ENCODE data around the gene SEPTIN8. TPM values are rescaled to one million over a fixed set of nuclear protein-coding genes. Genes with fewer than 3 reads are reported as not detected.
"Not testable (repeated sequence)": the region's sequence is repeated elsewhere in the genome, so short reads cannot be mapped to it uniquely, and the experiment has no call there.

SEPTIN8 gene
- total RNA-seq, 2 donors from 2014 or later = 8.0 to 8.8 TPM

DNA sequence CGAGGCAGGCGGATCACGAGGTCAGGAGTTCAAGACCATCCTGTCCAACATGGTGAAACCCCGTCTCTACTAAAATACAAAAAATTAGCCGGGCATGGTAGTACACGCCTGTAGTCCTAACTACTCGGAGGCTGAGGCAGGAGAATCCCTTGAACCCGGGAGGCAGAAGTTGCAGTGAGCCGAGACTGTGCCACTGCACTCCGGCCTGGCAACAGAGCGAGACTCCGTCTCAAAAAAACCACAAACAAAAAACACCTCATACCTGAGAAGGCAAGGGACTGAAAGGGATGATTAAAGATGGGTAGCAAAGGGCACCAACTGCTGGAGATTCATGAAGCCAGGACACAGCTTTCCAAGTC, 29.7 kb upstream of the SEPTIN8 start:
- DNase-seq; H3K4me3 Mint-ChIP-seq; H3K27ac Mint-ChIP-seq; H3K4me1 Mint-ChIP-seq; ATAC-seq; H3K9me3 ChIP-seq (ENCODE audit: control insufficient read depth, low read length, poor library complexity, severe bottlenecking): not testable (repeated sequence)
- Mint-ChIP-seq H3K36me3 (ENCODE audit: low read depth) (peaks cover 10% of the 10 kb centered on the region), H3K27me3 (peaks cover 81% of the 10 kb centered on the region)

DNA sequence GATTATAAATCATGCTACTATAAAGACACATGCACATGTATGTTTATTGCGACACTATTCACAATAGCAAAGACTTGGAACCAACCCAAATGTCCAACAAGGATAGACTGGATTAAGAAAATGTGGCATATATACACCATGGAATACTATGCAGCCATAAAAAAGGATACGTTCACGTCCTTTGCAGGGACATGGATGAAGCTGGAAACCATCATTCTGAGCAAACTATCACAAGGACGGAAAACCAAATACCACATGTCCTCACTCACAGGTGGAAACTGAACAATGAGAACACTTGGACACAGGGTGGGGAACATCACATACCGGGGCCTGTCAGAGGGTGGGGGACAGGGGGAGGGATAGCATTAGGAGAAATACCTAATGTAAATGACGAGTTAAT, 28.8 kb upstream of the SEPTIN8 start:
- H3K4me3 Mint-ChIP-seq; H3K27ac Mint-ChIP-seq; DNase-seq; H3K9me3 ChIP-seq (ENCODE audit: control insufficient read depth, low read length, poor library complexity, severe bottlenecking); ATAC-seq; H3K4me1 Mint-ChIP-seq: not testable (repeated sequence)
- H3K27me3 Mint-ChIP-seq = peaks cover 81% of the 10 kb centered on the region
- H3K36me3 Mint-ChIP-seq (ENCODE audit: low read depth) = peaks cover 10% of the 10 kb centered on the region

DNA sequence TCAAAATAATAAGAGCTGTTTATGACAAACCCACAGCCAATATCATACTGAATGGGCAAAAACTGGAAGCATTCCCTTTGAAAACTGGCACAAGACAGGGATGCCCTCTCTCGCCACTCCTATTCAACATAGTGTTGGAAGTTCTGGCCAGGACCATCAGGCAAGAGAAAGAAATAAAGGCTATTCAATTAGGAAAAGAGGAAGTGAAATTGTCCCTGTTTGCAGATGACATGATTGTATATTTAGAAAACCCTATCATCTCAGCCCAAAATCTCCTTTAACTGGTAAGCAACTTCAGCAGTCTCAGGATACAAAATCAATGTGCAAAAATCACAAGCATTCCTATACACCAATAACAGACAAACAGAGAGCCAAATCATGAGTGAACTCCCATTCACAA, 27.2 kb upstream of the SEPTIN8 start:
- not testable (repeated sequence) for DNase-seq; H3K4me3 Mint-ChIP-seq; H3K36me3 Mint-ChIP-seq (ENCODE audit: low read depth); H3K9me3 ChIP-seq (ENCODE audit: control insufficient read depth, low read length, poor library complexity, severe bottlenecking); ATAC-seq; H3K27ac Mint-ChIP-seq; H3K4me1 Mint-ChIP-seq
- peaks cover 81% of the 10 kb centered on the region for H3K27me3 Mint-ChIP-seq

DNA sequence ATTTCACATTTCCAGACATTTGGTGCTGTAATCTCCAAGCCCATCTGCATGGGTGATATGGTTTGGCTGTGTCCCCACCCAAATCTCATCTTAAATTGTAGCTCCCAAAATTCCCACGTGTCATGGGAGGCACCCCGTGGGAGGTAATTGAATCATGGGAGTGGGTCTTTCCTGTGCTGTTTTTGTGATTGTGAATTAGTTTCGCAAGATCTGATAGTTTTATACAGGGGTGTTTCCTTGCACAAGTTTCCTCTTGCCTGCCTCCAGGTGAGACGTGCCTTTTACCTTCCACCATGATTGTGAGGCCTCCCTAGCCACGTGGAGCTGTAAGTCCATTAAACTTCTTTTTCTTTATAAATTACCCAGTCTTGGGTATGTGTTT, 25.6 kb upstream of the SEPTIN8 start:
- not testable (repeated sequence) for ATAC-seq; H3K27ac Mint-ChIP-seq; H3K36me3 Mint-ChIP-seq (ENCODE audit: low read depth); H3K4me3 Mint-ChIP-seq; H3K4me1 Mint-ChIP-seq; DNase-seq; H3K9me3 ChIP-seq (ENCODE audit: control insufficient read depth, low read length, poor library complexity, severe bottlenecking)
- H3K27me3 Mint-ChIP-seq = peaks cover 82% of the 10 kb centered on the region

DNA sequence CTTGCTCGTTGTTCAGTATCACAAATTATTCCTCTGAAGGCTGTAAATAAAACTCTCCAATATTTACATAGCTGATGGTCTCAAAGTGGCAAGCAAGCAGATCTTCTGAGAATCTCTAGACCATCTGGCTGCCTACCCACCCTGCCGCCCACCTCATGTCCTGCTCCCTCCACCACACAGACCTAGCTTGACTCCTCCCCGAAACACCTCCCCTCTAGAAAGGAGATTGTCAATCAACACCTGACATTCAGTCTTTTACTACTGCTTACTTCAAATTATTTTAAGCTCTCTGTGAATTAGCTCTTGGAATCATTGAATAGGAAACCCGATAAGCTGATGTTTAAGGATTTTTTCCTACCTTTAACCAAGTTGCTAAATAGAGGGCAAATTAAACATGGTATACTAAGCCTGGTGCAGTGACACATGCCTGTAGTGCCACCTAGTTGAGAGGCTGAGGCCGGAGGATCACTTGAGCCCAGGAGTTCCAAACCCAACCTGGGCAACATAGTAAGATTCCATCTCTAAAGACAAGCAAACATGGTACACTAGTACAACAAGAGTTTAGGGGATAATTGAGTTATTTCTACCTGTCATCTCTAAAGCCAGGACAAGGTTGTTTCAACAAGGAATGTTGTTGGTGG, 25.1 kb upstream of the SEPTIN8 start:
- ATAC-seq (no peak), DNase-seq (no peak)
- H3K27ac Mint-ChIP-seq = no peak overlapping the region
- H3K36me3 Mint-ChIP-seq (ENCODE audit: low read depth) = peaks cover 8% of the 10 kb centered on the region
- H3K4me1 Mint-ChIP-seq = no peaks in the 10 kb centered on the region
- no peak overlapping the region for H3K4me3 Mint-ChIP-seq
- H3K9me3 ChIP-seq (ENCODE audit: control insufficient read depth, low read length, poor library complexity, severe bottlenecking) = no peaks in the 10 kb centered on the region
- H3K27me3 Mint-ChIP-seq = peaks cover 78% of the 10 kb centered on the region

DNA sequence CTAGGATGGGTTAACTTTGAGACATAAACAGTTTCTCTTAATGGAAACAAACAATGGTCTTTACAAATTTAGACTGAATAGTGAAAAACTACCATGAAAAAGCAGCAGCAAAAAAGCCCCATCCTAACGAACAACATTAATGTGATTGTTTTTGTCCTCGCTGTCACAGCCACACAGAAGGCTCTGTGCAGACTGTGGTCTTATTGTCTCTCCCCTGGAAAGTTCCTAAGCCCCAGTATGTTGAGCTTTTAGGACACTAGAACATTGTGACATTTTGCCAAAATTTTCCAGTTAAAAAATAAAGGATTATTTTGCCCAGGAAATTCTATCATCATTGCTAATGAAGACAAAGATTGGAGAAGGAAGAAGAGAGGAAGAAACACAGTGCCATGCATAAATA, 23.5 kb upstream of the SEPTIN8 start:
- ATAC-seq (no peak), DNase-seq (no peak)
- no peaks in the 10 kb centered on the region for H3K9me3 ChIP-seq (ENCODE audit: control insufficient read depth, low read length, poor library complexity, severe bottlenecking)
- Mint-ChIP-seq H3K4me1 (no peaks in the 10 kb centered on the region), H3K27me3 (peaks cover 78% of the 10 kb centered on the region), H3K27ac (no peak overlapping the region), H3K36me3 (ENCODE audit: low read depth) (peaks cover 11% of the 10 kb centered on the region), H3K4me3 (no peak overlapping the region)

DNA sequence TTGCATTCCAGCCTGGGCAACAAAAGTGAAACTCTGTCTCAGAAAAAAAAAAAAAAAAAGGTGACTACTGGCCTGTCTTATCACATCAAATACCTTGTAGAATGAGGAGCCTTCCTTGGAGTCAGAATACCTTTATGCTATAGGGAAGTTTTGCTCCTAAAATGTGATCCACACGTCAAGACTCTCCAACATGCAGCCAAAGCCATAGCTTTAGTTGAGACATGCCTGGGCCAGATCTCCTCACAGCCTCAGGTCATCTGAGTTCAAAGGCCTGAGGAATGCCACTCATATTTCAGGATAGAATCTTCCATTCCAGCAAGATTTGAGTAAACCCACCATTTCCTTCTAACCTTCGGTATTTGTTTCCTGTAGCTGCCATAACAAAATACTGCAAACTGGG, 22.4 kb upstream of the SEPTIN8 start:
- Mint-ChIP-seq H3K27me3 (peaks cover 75% of the 10 kb centered on the region), H3K4me3 (no peak overlapping the region), H3K36me3 (ENCODE audit: low read depth) (peaks cover 11% of the 10 kb centered on the region), H3K27ac (no peak overlapping the region), H3K4me1 (no peaks in the 10 kb centered on the region)
- no peak for DNase-seq
- no peaks in the 10 kb centered on the region for H3K9me3 ChIP-seq (ENCODE audit: control insufficient read depth, low read length, poor library complexity, severe bottlenecking)
- ATAC-seq = no peak

DNA sequence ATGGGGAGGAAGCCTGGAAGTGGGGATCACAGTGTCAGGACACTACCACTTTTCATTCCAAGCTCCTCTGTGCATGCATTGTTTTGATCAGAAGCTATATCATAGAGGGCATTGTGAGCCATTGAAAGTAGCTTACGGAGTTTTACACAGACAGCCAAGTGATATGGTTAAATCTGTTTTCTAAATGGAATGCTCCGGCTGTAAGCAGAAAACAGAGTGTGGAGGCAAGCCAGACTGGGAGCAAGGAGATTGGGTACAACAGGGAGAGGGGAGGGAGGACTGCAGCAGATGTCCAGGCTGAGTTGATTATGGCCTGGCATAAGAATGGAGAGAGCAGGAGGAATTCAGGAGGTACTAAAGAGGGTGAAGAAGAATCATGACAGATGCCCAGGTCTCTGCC, 20.6 kb upstream of the SEPTIN8 start:
- DNase-seq (no peak), ATAC-seq (no peak)
- H3K4me3 Mint-ChIP-seq = no peak overlapping the region
- no peaks in the 10 kb centered on the region for H3K4me1 Mint-ChIP-seq
- peaks cover 73% of the 10 kb centered on the region for H3K27me3 Mint-ChIP-seq
- no peaks in the 10 kb centered on the region for H3K9me3 ChIP-seq (ENCODE audit: control insufficient read depth, low read length, poor library complexity, severe bottlenecking)
- H3K27ac Mint-ChIP-seq = no peak overlapping the region
- H3K36me3 Mint-ChIP-seq (ENCODE audit: low read depth) = peaks cover 6% of the 10 kb centered on the region

DNA sequence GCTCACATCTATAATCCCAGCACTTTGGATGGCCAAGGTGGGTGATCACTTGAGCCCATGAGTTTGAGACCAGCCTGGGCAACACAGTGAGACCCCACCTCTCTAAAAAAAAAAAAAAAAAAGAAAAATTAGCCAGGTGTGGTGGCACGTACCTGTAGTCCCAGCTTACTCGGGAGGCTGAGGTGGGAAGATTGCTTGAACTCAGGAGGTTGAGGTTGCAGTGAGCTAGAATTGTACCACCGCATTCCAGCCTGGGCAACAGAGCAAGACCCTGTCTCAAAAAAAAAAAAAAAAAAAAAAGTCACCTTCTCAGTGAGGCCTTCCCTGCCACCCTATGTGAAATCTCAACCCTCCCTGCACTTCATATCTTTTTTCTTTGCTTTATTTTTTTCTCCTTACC, 14.0 kb upstream of the SEPTIN8 start:
- no peak for ATAC-seq
- Mint-ChIP-seq H3K27ac (no peak overlapping the region), H3K27me3 (peaks cover 62% of the 10 kb centered on the region), H3K4me1 (peaks cover 2% of the 10 kb centered on the region), H3K36me3 (ENCODE audit: low read depth) (peaks cover 9% of the 10 kb centered on the region), H3K4me3 (no peak overlapping the region)
- no peaks in the 10 kb centered on the region for H3K9me3 ChIP-seq (ENCODE audit: control insufficient read depth, low read length, poor library complexity, severe bottlenecking)
- DNase-seq = no peak

DNA sequence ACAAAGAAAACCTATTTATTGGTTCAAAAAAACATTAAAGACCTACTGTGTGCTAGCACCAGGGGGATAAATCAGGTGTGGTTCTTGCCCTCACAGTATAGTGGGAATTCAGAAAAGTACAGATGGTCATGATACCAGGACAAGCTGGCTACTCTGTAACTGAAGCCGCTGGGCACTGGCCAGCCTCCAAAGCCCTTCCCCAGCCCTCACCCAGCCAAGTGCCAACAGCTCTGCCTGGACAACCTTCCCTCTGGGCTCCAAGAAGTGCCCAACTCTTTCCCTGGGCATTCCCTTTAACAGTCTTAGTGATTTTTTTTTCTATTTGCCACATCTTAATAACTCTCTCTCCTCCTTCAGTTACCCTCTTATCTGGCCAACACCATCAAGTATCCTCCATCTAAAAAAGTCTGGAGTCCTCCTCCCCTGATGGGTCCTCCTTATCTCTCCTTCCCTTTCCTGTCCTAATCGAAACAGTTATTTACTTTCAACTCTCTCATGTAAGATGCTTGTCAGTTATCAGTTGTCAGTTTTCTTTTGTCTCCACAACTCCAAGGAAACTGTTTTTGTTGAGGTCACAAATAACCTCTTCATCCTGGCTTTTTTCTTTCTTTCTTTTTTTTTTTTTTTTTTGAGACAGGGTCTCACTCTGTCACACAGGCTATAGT, 13.3 kb upstream of the SEPTIN8 start:
- peak overlapping the region; percentile 32 for H3K27ac Mint-ChIP-seq
- H3K4me3 Mint-ChIP-seq = no peak overlapping the region
- H3K4me1 Mint-ChIP-seq = peaks cover 2% of the 10 kb centered on the region
- DNase-seq = no peak
- peaks cover 66% of the 10 kb centered on the region for H3K27me3 Mint-ChIP-seq
- no peak for ATAC-seq
- H3K36me3 Mint-ChIP-seq (ENCODE audit: low read depth) = peaks cover 9% of the 10 kb centered on the region
- no peaks in the 10 kb centered on the region for H3K9me3 ChIP-seq (ENCODE audit: control insufficient read depth, low read length, poor library complexity, severe bottlenecking)

DNA sequence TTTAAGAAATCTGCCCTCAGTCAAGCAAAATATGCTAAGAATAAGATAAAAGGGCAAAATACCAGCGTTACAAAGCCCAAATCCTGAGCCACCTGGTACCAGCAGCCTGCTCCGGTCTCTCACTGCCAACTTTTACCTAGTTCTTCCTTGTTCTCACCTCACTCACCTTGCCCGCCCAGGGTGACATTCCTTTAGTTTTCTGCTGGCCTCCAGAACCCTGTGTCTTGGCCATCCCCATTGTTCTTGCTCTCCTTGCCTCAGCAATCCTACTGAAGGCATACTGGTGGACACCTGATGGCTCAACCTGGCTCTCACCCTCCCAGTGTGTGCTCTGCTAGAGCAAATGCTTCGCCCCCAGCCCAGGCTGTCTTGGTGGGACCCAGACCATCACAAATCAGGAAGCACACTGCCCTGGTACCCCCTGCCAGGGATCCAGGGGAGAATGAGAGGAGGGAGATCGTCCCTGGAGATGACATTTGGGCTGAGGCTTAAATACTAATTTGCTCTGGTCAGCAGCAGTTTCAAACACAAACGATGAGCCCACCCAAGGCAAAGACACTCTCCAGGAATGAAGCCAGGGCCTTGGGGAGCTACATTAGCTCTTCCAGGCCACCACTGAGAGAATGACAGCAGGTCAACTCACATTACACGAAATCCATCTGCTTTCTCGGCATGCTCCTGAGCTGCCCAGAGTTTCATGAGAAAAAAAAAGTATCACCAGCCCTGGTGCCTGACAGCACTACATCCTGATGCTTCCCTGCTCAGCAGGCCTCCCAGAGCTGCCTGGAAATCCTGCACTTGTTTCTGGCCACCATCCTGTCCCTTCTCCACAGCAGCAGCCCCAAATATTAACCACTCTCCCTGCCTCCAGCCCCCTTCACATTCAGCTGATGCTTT, 12.2 kb upstream of the SEPTIN8 start:
- DNase-seq (no peak), ATAC-seq (no peak)
- H3K4me1 Mint-ChIP-seq = peaks cover 6% of the 10 kb centered on the region
- no peaks in the 10 kb centered on the region for H3K9me3 ChIP-seq (ENCODE audit: control insufficient read depth, low read length, poor library complexity, severe bottlenecking)
- peaks cover 9% of the 10 kb centered on the region for H3K36me3 Mint-ChIP-seq (ENCODE audit: low read depth)
- H3K27me3 Mint-ChIP-seq = peaks cover 65% of the 10 kb centered on the region
- H3K27ac Mint-ChIP-seq = peak overlapping the region; percentile 32
- no peak overlapping the region for H3K4me3 Mint-ChIP-seq

DNA sequence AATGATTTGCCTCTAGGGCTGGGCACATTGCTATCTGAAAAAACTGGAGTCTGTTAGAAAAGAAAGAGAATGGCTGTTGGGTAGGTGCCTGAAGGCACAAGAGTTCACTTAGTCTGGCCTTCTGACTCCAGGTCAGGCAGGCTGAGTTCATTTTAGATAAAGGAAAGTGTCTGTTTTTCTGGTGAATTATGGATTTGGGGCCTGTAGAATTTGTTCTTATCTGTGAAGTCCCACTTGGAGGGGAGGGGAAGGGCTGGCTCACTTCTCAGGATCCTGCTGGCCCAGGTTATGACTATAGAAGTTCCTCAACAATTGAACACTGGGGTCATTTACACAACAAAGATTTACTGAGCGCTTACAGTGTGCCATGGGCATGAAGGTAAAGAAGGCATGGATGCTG, 11.5 kb upstream of the SEPTIN8 start:
- Mint-ChIP-seq H3K4me3 (no peak overlapping the region), H3K27me3 (peaks cover 60% of the 10 kb centered on the region), H3K4me1 (peaks cover 6% of the 10 kb centered on the region), H3K27ac (no peak overlapping the region), H3K36me3 (ENCODE audit: low read depth) (peaks cover 9% of the 10 kb centered on the region)
- H3K9me3 ChIP-seq (ENCODE audit: control insufficient read depth, low read length, poor library complexity, severe bottlenecking) = no peaks in the 10 kb centered on the region
- ATAC-seq (no peak), DNase-seq (no peak)

DNA sequence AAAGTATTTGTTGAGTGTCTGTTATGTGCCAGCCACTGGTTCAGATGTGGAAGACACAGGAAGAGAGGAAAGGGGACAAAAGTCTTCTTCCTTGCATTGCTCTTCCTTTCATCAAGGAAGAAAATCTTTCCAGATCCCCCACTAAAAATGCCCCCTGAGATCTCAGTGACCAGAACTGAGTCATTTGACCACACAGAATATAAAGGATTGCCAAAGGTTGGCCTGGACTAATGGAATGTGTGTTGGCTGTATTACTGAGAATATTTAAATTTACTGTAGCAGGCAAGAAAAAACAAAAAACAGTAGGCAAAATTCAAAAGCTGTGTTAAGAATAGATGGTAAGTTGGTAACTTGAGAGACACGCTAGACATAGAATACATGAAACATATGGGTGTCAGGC, 10.0 kb upstream of the SEPTIN8 start:
- peaks cover 7% of the 10 kb centered on the region for H3K36me3 Mint-ChIP-seq (ENCODE audit: low read depth)
- no peak for ATAC-seq
- peaks cover 6% of the 10 kb centered on the region for H3K4me1 Mint-ChIP-seq
- peaks cover 49% of the 10 kb centered on the region for H3K27me3 Mint-ChIP-seq
- H3K27ac Mint-ChIP-seq = no peak overlapping the region
- no peak for DNase-seq
- no peaks in the 10 kb centered on the region for H3K9me3 ChIP-seq (ENCODE audit: control insufficient read depth, low read length, poor library complexity, severe bottlenecking)
- H3K4me3 Mint-ChIP-seq = no peak overlapping the region
